Smooth muscle cell (in vitro differentiated cells): ENCODE data around the gene ZNF606. TPM values are rescaled to one million over a fixed set of nuclear protein-coding genes. Genes with fewer than 3 reads are reported as not detected.

Experiments used
- DNase-seq: peaks from one replicate; lab custom pipeline; 2025; ENCODE audit not compliant: unreplicated experiment; lab: John Stamatoyannopoulos, UW
- H2AFZ ChIP-seq: fragments of 200-600 bp; sonication (generic); 2 replicates; pipeline ENCODE4 v1.6.0; 2016; ENCODE audit warnings: antibody characterized with exemption, low read depth, mild to moderate bottlenecking
- H3F3A ChIP-seq: fragments of 200-600 bp; sonication (generic); 2 replicates; pipeline ENCODE4 v1.6.0; 2017; ENCODE audit warnings: antibody characterized with exemption, low read depth
- H3K27ac ChIP-seq: fragments of 200-600 bp; sonication (generic); 2 replicates; pipeline ENCODE4 v1.5.1; 2016; ENCODE audit warnings: low read depth, mild to moderate bottlenecking
- H3K27me3 ChIP-seq: fragments of 200-600 bp; sonication (generic); 2 replicates; pipeline ENCODE4 v1.6.1; 2016; ENCODE audit warnings: low read depth, mild to moderate bottlenecking
- H3K36me3 ChIP-seq: fragments of 200-600 bp; sonication (generic); 2 replicates; pipeline ENCODE4 v1.5.1; 2016; ENCODE audit warnings: low read depth
- H3K4me1 ChIP-seq: fragments of 200-600 bp; sonication (generic); 2 replicates; pipeline ENCODE4 v1.5.1; 2016; ENCODE audit warnings: low read depth
- H3K4me2 ChIP-seq: fragments of 200-600 bp; sonication (generic); 2 replicates; pipeline ENCODE4 v1.6.0; 2016; ENCODE audit warnings: mild to moderate bottlenecking
- H3K4me3 ChIP-seq: fragments of 200-600 bp; sonication (generic); 2 replicates; pipeline ENCODE4 v1.5.1; 2016; ENCODE audit warnings: mild to moderate bottlenecking
- H3K79me2 ChIP-seq: fragments of 200-600 bp; sonication (generic); 2 replicates; pipeline ENCODE4 v1.6.0; 2016; ENCODE audit warnings: low read depth, mild to moderate bottlenecking
- H3K9ac ChIP-seq: fragments of 200-600 bp; sonication (generic); 2 replicates; pipeline ENCODE4 v1.6.0; 2016; ENCODE audit warnings: low read depth
- H3K9me3 ChIP-seq: fragments of 200-600 bp; sonication (generic); replicated peaks from 2 replicates; pipeline ENCODE4 v1.5.1; 2016; ENCODE audit warnings: low read depth
- H4K20me1 ChIP-seq: fragments of 200-600 bp; sonication (generic); 2 replicates; pipeline ENCODE4 v1.6.0; 2016; ENCODE audit warnings: low read depth
- WGBS: methylation state at CpG from one replicate; pipeline ENCODE4 v1.1.7; 2016; ENCODE audit warnings: low lambda C conversion rate; 5-methylcytosine and 5-hydroxymethylcytosine counted together
- polyA plus RNA-seq: library from polyadenylated mRNA; unstranded; fragments of >200 nt; fragmentation: Nextera tagmentation; extraction: Ambion mirVana; gene quantifications from 2 replicates; pipeline ENCODE4 v1.2.1, GENCODE V29; 2016
- total RNA-seq: library from RNA; depleted of rRNA; stranded (reverse); fragments of >200 nt; gene quantifications from 2 replicates; pipeline ENCODE4 v1.2.3, GENCODE V29; 2014
- TF ChIP-seq, protein P1 (sequence below): fragments of 200-600 bp; sonication (generic); IDR thresholded peaks from 2 replicates; pipeline ENCODE4 v1.5.1; 2017; ENCODE audit warnings: borderline replicate concordance, mild to moderate bottlenecking, antibody characterized with exemption; ENCODE audit not compliant: insufficient read depth, poor library complexity, severe bottlenecking

The ZNF606 gene
- total and polyA plus RNA-seq, 2 experiments from 2014 or later = 5.2 to 18.6 TPM

DNA sequence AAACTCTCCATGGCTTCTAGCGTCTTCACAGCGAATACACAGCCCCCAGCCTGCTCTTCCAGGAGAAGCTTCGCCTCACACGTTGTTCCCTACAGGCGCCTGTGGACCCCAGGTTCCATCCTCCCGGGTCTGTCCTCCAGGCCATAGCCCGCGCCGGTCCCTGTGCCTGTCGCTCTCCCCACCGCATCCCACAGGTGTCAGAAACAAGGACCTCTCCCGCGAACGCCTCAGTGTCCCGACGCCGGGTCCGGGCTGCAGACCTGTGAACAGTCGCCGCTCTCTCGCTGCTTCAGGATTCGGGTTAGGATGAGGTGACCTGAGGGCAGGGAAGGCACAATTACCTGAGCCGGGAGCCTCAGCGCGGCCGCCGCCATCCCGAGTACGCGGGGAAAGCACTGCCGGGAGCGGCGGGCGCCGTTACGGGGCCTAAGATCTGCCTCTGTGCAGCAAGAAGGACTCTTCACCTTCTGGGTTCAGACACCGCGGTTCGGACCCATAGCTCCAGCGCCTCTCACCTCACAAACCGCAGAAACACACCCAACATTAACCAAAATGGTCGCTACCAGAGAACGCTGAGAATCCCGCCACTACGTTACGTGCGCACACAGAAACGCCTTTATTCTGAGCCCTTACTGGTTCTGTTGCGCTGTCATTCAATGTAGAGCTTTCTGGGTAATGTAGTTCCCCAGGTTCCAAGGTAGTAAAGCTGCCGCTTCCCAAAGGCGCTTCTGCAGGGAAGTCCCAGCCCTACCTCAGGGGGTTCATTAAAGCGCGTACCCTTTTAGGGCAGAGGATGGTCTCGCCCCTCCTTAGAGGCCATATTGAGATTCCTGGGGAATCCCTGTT lies 67.6 kb downstream of the ZNF606 start, which contains the start of gene ZNF418:
TSS of gene ZNF418 (minus strand) at position 583 of the 846 bp plus-strand sequence. CDS start 1,580 bp downstream, outside the sequence.
- peaks cover 13% of the 10 kb centered on the region for H3K36me3 ChIP-seq
- no peak within 1 kb of the TSS for H3K27ac ChIP-seq
- no peaks in the 10 kb centered on the region for H3K4me1 ChIP-seq
- peak within 1 kb of the TSS; percentile 93 for H3K4me2 ChIP-seq
- peak; percentile 3 for DNase-seq
- H4K20me1 ChIP-seq = no peaks in the 10 kb centered on the region
- no peaks in the 10 kb centered on the region for H3K9me3 ChIP-seq
- TF ChIP-seq, protein P1, sequence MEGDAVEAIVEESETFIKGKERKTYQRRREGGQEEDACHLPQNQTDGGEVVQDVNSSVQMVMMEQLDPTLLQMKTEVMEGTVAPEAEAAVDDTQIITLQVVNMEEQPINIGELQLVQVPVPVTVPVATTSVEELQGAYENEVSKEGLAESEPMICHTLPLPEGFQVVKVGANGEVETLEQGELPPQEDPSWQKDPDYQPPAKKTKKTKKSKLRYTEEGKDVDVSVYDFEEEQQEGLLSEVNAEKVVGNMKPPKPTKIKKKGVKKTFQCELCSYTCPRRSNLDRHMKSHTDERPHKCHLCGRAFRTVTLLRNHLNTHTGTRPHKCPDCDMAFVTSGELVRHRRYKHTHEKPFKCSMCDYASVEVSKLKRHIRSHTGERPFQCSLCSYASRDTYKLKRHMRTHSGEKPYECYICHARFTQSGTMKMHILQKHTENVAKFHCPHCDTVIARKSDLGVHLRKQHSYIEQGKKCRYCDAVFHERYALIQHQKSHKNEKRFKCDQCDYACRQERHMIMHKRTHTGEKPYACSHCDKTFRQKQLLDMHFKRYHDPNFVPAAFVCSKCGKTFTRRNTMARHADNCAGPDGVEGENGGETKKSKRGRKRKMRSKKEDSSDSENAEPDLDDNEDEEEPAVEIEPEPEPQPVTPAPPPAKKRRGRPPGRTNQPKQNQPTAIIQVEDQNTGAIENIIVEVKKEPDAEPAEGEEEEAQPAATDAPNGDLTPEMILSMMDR = no peak
- H3K27me3 ChIP-seq = no peaks in the 10 kb centered on the region
- H3K9ac ChIP-seq = peak within 1 kb of the TSS; percentile 77
- WGBS = 1% methylated on average over 54 of the region's 54 CpGs
- H2AFZ ChIP-seq = peak within 1 kb of the TSS; percentile 87
- peak within 1 kb of the TSS; percentile 97 for H3K4me3 ChIP-seq
- H3F3A ChIP-seq = no peaks in the 10 kb centered on the region
- H3K79me2 ChIP-seq = peaks cover 19% of the 10 kb centered on the region

DNA sequence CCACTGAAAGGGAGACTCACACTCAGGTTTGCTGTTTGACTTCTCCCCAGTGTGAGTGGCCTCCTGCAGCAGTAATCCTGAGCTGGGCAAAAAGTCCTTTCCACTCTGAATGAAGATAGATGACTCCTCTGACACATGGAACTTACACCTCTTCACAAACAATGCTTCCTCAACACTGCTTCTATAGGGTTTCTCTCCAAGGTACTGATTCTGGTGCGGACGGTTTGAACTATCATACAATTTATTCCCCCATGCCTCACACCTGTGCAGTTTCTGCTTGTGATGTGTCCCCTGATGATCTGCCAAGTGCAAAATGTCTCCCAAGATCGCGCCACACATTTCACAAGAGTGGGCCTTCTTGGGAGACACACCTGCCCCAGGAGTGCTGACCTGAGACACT lies 75.0 kb downstream of the ZNF606 start:
- Histone ChIP-seq H4K20me1 (no peaks in the 10 kb centered on the region), H3F3A (no peaks in the 10 kb centered on the region), H3K9me3 (peaks cover 31% of the 10 kb centered on the region), H3K79me2 (peaks cover 16% of the 10 kb centered on the region), H3K4me3 (no peak overlapping the region), H3K4me1 (no peaks in the 10 kb centered on the region), H3K27me3 (no peaks in the 10 kb centered on the region), H3K9ac (no peak overlapping the region), H3K27ac (no peak overlapping the region), H3K36me3 (peaks cover 46% of the 10 kb centered on the region), H3K4me2 (no peak overlapping the region), H2AFZ (no peak overlapping the region)
- DNase-seq = no peak
- TF ChIP-seq, protein P1 = no peak
- 98% methylated on average over 4 of the region's 4 CpGs for WGBS

Other genes with a start within 250 kb of the ZNF606 start
- gene ZNF586, start 233.1 kb downstream of the ZNF606 start, total RNA-seq = 8.2 and 20.3 TPM in 2 replicates
- 3.2 and 4.1 TPM in 2 replicates for gene ZNF586, start 233.1 kb downstream of the ZNF606 start, polyA plus RNA-seq
- gene ZNF552, start 187.9 kb downstream of the ZNF606 start, total RNA-seq = 2.8 and 6.7 TPM in 2 replicates
- gene ZNF552, start 187.9 kb downstream of the ZNF606 start, polyA plus RNA-seq = 1.9 and 6.4 TPM in 2 replicates
- 6.7 and 8.0 TPM in 2 replicates for gene ZNF587B, start 172.5 kb downstream of the ZNF606 start, total RNA-seq
- gene ZNF587B, start 172.5 kb downstream of the ZNF606 start, polyA plus RNA-seq = 1.2 and 4.3 TPM in 2 replicates
- 13.9 and 22.8 TPM in 2 replicates for gene ZNF587, start 153.0 kb downstream of the ZNF606 start, total RNA-seq
- gene ZNF587, start 153.0 kb downstream of the ZNF606 start, polyA plus RNA-seq = 3.9 and 8.5 TPM in 2 replicates
- 9.6 and 16.7 TPM in 2 replicates for gene ZNF814, start 113.8 kb downstream of the ZNF606 start, total RNA-seq
- 9.7 and 13.5 TPM in 2 replicates for gene ZNF814, start 113.8 kb downstream of the ZNF606 start, polyA plus RNA-seq
- 9.8 and 12.0 TPM in 2 replicates for gene ZNF417, start 86.2 kb downstream of the ZNF606 start, total RNA-seq
- 2.6 and 5.1 TPM in 2 replicates for gene ZNF417, start 86.2 kb downstream of the ZNF606 start, polyA plus RNA-seq
- 7.5 and 10.2 TPM in 2 replicates for gene ZNF418, start 67.4 kb downstream of the ZNF606 start, total RNA-seq
- 1.6 and 1.8 TPM in 2 replicates for gene ZNF418, start 67.4 kb downstream of the ZNF606 start, polyA plus RNA-seq
- gene ZNF256, start 55.1 kb downstream of the ZNF606 start, total RNA-seq = 4.5 and 10.3 TPM in 2 replicates
- 3.2 and 4.0 TPM in 2 replicates for gene ZNF256, start 55.1 kb downstream of the ZNF606 start, polyA plus RNA-seq
- gene C19orf18, start 28.3 kb downstream of the ZNF606 start, total RNA-seq = 0.67 TPM in 1 of 2 replicates, not detected in the other
- gene C19orf18, start 28.3 kb downstream of the ZNF606 start, polyA plus RNA-seq = 2.0 and 2.1 TPM in 2 replicates
- gene ZSCAN1, start 31.2 kb upstream of the ZNF606 start, total RNA-seq = 1.8 TPM in 1 of 2 replicates, not detected in the other
- gene ZSCAN1, start 31.2 kb upstream of the ZNF606 start, polyA plus RNA-seq = 0.94 and 1.4 TPM in 2 replicates
- gene ZNF135, start 56.5 kb upstream of the ZNF606 start, total RNA-seq = 3.7 and 4.8 TPM in 2 replicates
- 3.2 and 3.6 TPM in 2 replicates for gene ZNF135, start 56.5 kb upstream of the ZNF606 start, polyA plus RNA-seq
- 32.9 and 34.6 TPM in 2 replicates for gene ZSCAN18, start 95.4 kb upstream of the ZNF606 start, total RNA-seq
- 54.6 and 66.5 TPM in 2 replicates for gene ZSCAN18, start 95.4 kb upstream of the ZNF606 start, polyA plus RNA-seq
- gene ZNF329, start 148.0 kb upstream of the ZNF606 start, total RNA-seq = 14.3 and 22.3 TPM in 2 replicates
- 2.3 and 4.4 TPM in 2 replicates for gene ZNF329, start 148.0 kb upstream of the ZNF606 start, polyA plus RNA-seq
- 23.8 and 29.2 TPM in 2 replicates for gene ZNF274, start 180.2 kb upstream of the ZNF606 start, total RNA-seq
- 27.2 and 29.5 TPM in 2 replicates for gene ZNF274, start 180.2 kb upstream of the ZNF606 start, polyA plus RNA-seq
- gene ZNF544, start 226.1 kb upstream of the ZNF606 start, total RNA-seq = 25.6 and 144 TPM in 2 replicates
- gene ZNF544, start 226.1 kb upstream of the ZNF606 start, polyA plus RNA-seq = 12.9 and 21.4 TPM in 2 replicates